AG04450 (cell line): ENCODE results near the gene CPNE1. TPM values are rescaled to one million over a fixed set of nuclear protein-coding genes. Genes with fewer than 3 reads are reported as not detected.

Experiments used
- CTCF ChIA-PET: fragments of 300-600, 350-600 bp; formaldehyde crosslinking; extraction: SDS; loops from one replicate; lab custom pipeline; 2022; ENCODE audit warnings: antibody characterized with exemption, inconsistent platforms; lab: Charles Lee
- POLR2A ChIA-PET: fragments of 350-600 bp; formaldehyde crosslinking; extraction: SDS; loops from one replicate; lab custom pipeline; 2021; ENCODE audit warnings: antibody characterized with exemption, inconsistent platforms; lab: Yijun Ruan, JAX
- DNase-seq: peaks from one replicate; pipeline ENCODE4 v3.0.0-alpha.2; 2011; ENCODE audit warnings: low read depth, low spot score
- H3K27ac ChIP-seq: one replicate; pipeline ENCODE4 v1.5.1; 2012; ENCODE audit warnings: low read depth, low read length, control low read depth
- H3K27me3 ChIP-seq: one replicate; pipeline ENCODE4 v1.6.0; 2012; ENCODE audit warnings: low read length; ENCODE audit not compliant: control insufficient read depth, insufficient read depth
- H3K4me3 ChIP-seq: 2 replicates; pipeline ENCODE4 v1.5.1; 2011; ENCODE audit warnings: mild to moderate bottlenecking, low read depth, low read length, control low read depth
- H3K9me3 ChIP-seq: 2 replicates; pipeline ENCODE4 v1.5.1; 2012; ENCODE audit warnings: low read length; ENCODE audit not compliant: control insufficient read depth, insufficient read depth
- CTCF ChIP-seq: IDR thresholded peaks from 2 replicates; pipeline ENCODE4 v1.5.1; 2011; ENCODE audit warnings: low read depth, low read length, control low read depth, inconsistent platforms
- polyA plus RNA-seq: library from polyadenylated mRNA; depleted of rRNA; stranded (reverse); fragments of >200 nt; gene quantifications from 2 replicates; pipeline ENCODE4 v1.2.3, GENCODE V29; 2011

Gene CPNE1
- polyA plus RNA-seq, 1 experiment = 95.1 TPM

DNA sequence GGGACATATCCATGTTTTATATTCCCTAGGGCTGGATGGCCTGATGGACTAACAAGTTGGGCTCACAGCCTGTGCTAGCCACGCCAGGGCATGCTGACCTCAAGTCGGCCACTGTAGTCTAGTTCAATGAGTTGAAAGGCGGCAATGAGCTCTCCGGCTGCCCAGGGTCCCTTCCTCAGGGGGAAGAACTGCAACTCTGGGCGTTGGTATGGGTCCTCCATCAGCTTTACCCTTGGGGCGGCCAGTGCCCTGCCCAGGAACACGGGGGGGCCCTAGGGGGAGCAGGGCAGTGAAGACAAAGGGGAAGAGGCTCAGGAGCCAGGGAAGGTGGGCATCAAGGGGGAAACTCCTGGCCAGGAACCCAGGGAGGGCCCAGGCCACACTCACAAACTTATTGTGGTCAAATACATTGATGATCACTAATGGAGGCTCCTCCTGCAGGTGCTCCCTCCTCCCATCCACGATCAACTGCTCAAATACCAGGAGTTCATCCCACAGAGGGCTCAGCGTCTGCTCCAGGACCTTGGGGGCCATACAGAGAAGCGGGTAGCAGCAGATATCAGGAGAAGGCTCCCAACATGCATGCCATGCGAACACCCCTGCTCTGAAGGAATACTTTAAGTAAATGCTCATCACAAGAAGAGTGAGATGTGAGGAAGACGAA, 81.8 kb downstream of the CPNE1 start:
- Histone ChIP-seq H3K27ac (no peak overlapping the region), H3K4me3 (no peak overlapping the region), H3K27me3 (peaks cover 9% of the 10 kb centered on the region), H3K9me3 (peaks cover 6% of the 10 kb centered on the region; the same call in 1 of the 2 replicates)
- ChIA-PET POLR2A (no interaction called here), CTCF (no interaction called here)
- TF ChIP-seq CTCF = no peak
- no peak for DNase-seq

DNA sequence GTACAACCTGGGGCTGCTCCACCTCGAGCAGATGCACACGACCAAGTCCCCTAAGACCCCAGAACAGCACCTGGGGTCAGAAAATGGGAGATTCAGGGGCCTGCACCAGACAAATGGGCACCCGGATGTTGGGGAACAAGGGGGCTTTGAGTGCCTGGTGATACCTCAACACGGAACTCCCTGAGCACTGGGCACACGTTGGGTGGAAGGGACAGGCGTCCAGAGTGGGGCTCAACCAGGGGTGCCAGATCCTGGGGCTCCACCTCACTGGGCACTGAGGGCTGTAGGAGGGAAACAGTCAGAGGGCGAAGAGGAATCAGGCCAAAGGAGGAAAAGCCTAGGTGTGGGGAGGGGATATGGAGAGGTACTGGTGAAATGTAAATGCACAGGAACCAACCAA, 82.6 kb downstream of the CPNE1 start:
- peaks cover 6% of the 10 kb centered on the region; the same call in 1 of the 2 replicates for H3K9me3 ChIP-seq
- H3K27ac ChIP-seq = no peak overlapping the region
- ChIA-PET POLR2A (no interaction called here), CTCF (no interaction called here)
- TF ChIP-seq CTCF = no peak
- H3K4me3 ChIP-seq = no peak overlapping the region
- DNase-seq = no peak
- peaks cover 9% of the 10 kb centered on the region for H3K27me3 ChIP-seq

DNA sequence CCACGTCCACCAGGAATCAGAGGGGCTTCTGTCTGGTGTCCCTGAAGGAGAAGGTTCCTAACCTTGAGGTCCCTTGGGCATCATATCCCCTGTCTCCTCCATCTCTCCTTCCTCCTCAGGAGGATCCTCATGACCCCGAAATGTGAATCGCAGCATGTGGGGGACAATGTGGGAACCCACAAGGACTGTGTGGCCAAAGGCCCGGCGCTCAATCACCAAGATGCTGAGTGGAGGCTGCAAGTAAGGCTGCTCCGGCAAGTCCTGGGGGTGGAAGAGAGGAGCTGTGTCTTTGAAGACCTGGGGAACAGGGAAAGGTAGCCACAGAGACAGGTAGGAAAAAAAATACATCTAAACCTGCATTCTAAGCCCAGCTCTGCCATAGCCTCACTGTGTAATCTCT, 85.5 kb downstream of the CPNE1 start:
- Histone ChIP-seq H3K27ac (no peak overlapping the region), H3K27me3 (peaks cover 13% of the 10 kb centered on the region), H3K9me3 (peaks cover 6% of the 10 kb centered on the region; the same call in 1 of the 2 replicates), H3K4me3 (no peak overlapping the region)
- ChIA-PET POLR2A (no interaction called here), CTCF (interaction anchor here (0.6 kb wide), 1 partner anchor 341 kb away, joined by 3 read pairs; no protein-coding TSS in a partner anchor)
- DNase-seq = no peak
- no peak for TF ChIP-seq CTCF

DNA sequence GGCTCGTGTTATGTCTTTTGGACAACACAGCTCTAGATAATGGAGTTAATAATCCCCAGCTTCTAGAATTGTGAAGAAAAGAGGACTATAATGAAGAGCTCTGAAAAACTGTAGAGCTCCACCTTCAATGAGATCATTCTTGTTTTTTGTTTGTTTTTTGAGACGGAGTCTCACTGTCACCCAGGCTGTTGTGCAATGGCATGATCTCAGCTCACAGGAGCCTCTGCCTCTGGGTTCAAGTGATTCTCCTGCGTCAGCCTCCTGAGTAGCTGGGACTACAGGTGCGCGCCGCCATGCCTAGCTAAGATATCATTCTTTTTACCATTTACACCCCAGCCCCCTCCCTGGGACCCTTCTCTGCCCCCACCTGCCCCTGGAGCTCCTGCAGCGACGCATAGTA, 86.2 kb downstream of the CPNE1 start:
- H3K9me3 ChIP-seq = peaks cover 6% of the 10 kb centered on the region; the same call in 1 of the 2 replicates
- DNase-seq = no peak
- ChIA-PET CTCF (interaction anchor here (0.6 kb wide), 1 partner anchor 10 kb away, joined by 3 read pairs; no protein-coding TSS in a partner anchor), POLR2A (no interaction called here)
- peaks cover 11% of the 10 kb centered on the region for H3K27me3 ChIP-seq
- TF ChIP-seq CTCF = no peak
- H3K27ac ChIP-seq = no peak overlapping the region
- H3K4me3 ChIP-seq = no peak overlapping the region

- ChIA-PET POLR2A (interaction anchor here (0.6 to 1.2 kb wide), 2 partner anchors 18 to 432 kb away, joined by 3 to 6 read pairs; no protein-coding TSS in a partner anchor), CTCF (no interaction called here)
- DNase-seq = no peak
- Histone ChIP-seq H3K4me3 (no peak overlapping the region), H3K27me3 (peaks cover 7% of the 10 kb centered on the region), H3K27ac (no peak overlapping the region), H3K9me3 (peaks cover 10% of the 10 kb centered on the region)
- no peak for TF ChIP-seq CTCF
These were observed 87.9 kb downstream of the CPNE1 start for GRCh38 chr20:35576816-35577215.
